Stomach (tissue), 9 donors: ENCODE measurements around the gene CLEC19A. TPM values are rescaled to one million over a fixed set of nuclear protein-coding genes. Genes with fewer than 3 reads are reported as not detected.
A peak's percentile ranks its signal among the peaks of the same experiment; 100 is the strongest.

Experiments
- DNase-seq, 2 donors: peaks; one replicate each; pipeline versions ENCODE4 v3.0.0 to v3.0.0-alpha.2; 2013 to 2019
- H3K27ac ChIP-seq, 5 donors: fragments of 200-600 bp in 4 of 5; sonication (generic) in 4 of 5; one replicate each; pipeline ENCODE4 v1.5.1; 2013 to 2019; ENCODE audit warnings: mild to moderate bottlenecking in 1 of 5, moderate library complexity in 1 of 5
- H3K27me3 ChIP-seq, 3 donors: fragments of 200-600 bp; sonication (generic); one replicate each; pipeline ENCODE4 v1.5.1; 2017 to 2019; ENCODE audit warnings: mixed run types in 1 of 3
- H3K36me3 ChIP-seq, 4 donors: fragments of 200-600 bp; sonication (generic); 1 replicate in 3 of 4; 2 replicates in 1 of 4; pipeline ENCODE4 v1.5.1; 2016 to 2019
- H3K4me1 ChIP-seq, 4 donors: fragments of 200-600 bp; sonication (generic); one replicate each; pipeline ENCODE4 v1.5.1; 2016 to 2019
- H3K4me3 ChIP-seq, 4 donors: fragments of 200-600 bp; sonication (generic) in 3 of 4; one replicate each; pipeline ENCODE4 v1.5.1; 2016 to 2019; ENCODE audit warnings: mild to moderate bottlenecking in 1 of 4
- H3K9me3 ChIP-seq, 4 donors: fragments of 200-600 bp; sonication (generic); one replicate each; pipeline ENCODE4 v1.5.1; 2016 to 2019
- CTCF ChIP-seq, 7 experiments: fragments of 450-650 bp in 4 of 7; fragments of 200-600 bp in 3 of 7; sonication (generic) in 3 of 7; IDR thresholded peaks; one replicate each; pipeline ENCODE4 v1.5.1; 2016 to 2019; ENCODE audit warnings: antibody characterized with exemption in 7 of 7, control low read depth in 2 of 7, mild to moderate bottlenecking in 1 of 7
- EP300 ChIP-seq: sonication (generic); formaldehyde crosslinking; IDR thresholded peaks from one replicate; pipeline ENCODE4 v1.6.1; 2017; ENCODE audit warnings: antibody characterized with exemption
- POLR2A ChIP-seq, 4 donors: fragments of 450-650 bp; IDR thresholded peaks; one replicate each; pipeline ENCODE4 v1.6.1; 2016; ENCODE audit warnings: antibody characterized with exemption in 4 of 4, control low read depth in 2 of 4, mild to moderate bottlenecking in 1 of 4, moderate library complexity in 1 of 4
- POLR2AphosphoS5 ChIP-seq, 3 donors: sonication (generic); formaldehyde crosslinking; IDR thresholded peaks; one replicate each; pipeline ENCODE4 v1.6.1; 2016; ENCODE audit warnings: antibody characterized with exemption in 3 of 3
- WGBS, 5 donors: extraction: QIAGEN DNeasy Blood & Tissue Kit in 3 of 5; methylation state at CpG; one replicate each; pipeline versions ENCODE4 v1.1.5 to v1.1.7; 2013 to 2018; 5-methylcytosine and 5-hydroxymethylcytosine counted together
- intact Hi-C: fragments of 100-400 bp; cut with DNase I; formaldehyde crosslinking; loops from one replicate; pipeline ENCODE4 v1.15.1; 2023; ENCODE audit warnings: low total_unique reads
- polyA plus RNA-seq, 3 donors: library from polyadenylated mRNA; stranded (reverse); fragments of 200-250 nt; gene quantifications; one replicate each; pipeline ENCODE4 v1.2.3, GENCODE V29; 2013
- total RNA-seq, 5 donors: library from RNA; depleted of rRNA; stranded (reverse); fragments of >200 nt; gene quantifications; one replicate each; pipeline versions ENCODE4 v1.1.0 to v1.2.3, GENCODE V29; 2014 to 2016
- donor health status: healthy with polysubstance abuse.
- donor health status: Bipolar disorder and iron deficiency.
- donor health status: healthy.

The CLEC19A gene
- total and polyA plus RNA-seq, 8 donors: 0.37 TPM; not detected in 7

GRCh38 chr16:19239511-19240155 is 45.9 kb upstream of the CLEC19A start:
- Histone ChIP-seq H3K27ac (no peak overlapping the region), H3K4me3 (no peak overlapping the region), H3K36me3 (peaks cover 0 to 18% (median 2%) of the 10 kb centered on the region in 4 donors), H3K9me3 (peaks cover 6 to 26% (median 14%) of the 10 kb centered on the region in 4 donors), H3K4me1 (peaks cover 0 to 24% (median 3%) of the 10 kb centered on the region in 4 donors), H3K27me3 (no peaks in the 10 kb centered on the region)
- DNase-seq: no peak
- intact Hi-C loops: no loop called here
- 78 to 96% (median 91%) methylated on average over 9 to 13 of the region's 13 CpGs for WGBS, 5 donors
- TF ChIP-seq POLR2A (IDR thresholded peaks at IDR 0.05) (no peak), POLR2AphosphoS5 (IDR thresholded peaks at IDR 0.05) (no peak), EP300 (no peak), CTCF (IDR thresholded peaks at IDR 0.05) (no peak)

- peaks cover 0 to 24% (median 5%) of the 10 kb centered on the region in 4 donors for H3K4me1 ChIP-seq
- peak overlapping the region in 1 of 5 donors; percentile 3 for H3K27ac ChIP-seq
- peaks cover 5 to 18% (median 6%) of the 10 kb centered on the region in 4 donors for H3K9me3 ChIP-seq
- intact Hi-C loops: no loop called here
- peaks cover 0 to 10% (median 0%) of the 10 kb centered on the region in 4 donors for H3K36me3 ChIP-seq
- WGBS, 5 donors: 79 to 99% (median 95%) methylated on average over 7 of the region's 7 CpGs
- TF ChIP-seq CTCF (IDR thresholded peaks at IDR 0.05) (no peak), POLR2AphosphoS5 (IDR thresholded peaks at IDR 0.05) (no peak), EP300 (no peak), POLR2A (IDR thresholded peaks at IDR 0.05) (no peak)
- H3K27me3 ChIP-seq: no peaks in the 10 kb centered on the region
- DNase-seq: no peak
- no peak overlapping the region for H3K4me3 ChIP-seq
Observed at GRCh38 chr16:19240494-19240893, 45.0 kb upstream of the CLEC19A start.

GRCh38 chr16:19241512-19241911 is 44.0 kb upstream of the CLEC19A start:
- peaks cover 0 to 13% (median 3%) of the 10 kb centered on the region in 4 donors for H3K9me3 ChIP-seq
- no peak overlapping the region for H3K4me3 ChIP-seq
- no peaks in the 10 kb centered on the region for H3K27me3 ChIP-seq
- DNase-seq: no peak
- H3K36me3 ChIP-seq: peaks cover 0 to 10% (median 0%) of the 10 kb centered on the region in 4 donors
- 88 to 97% (median 96%) methylated on average over 8 to 11 of the region's 11 CpGs for WGBS, 5 donors
- H3K27ac ChIP-seq: no peak overlapping the region
- intact Hi-C loops: no loop called here
- no peak for TF ChIP-seq POLR2A (IDR thresholded peaks at IDR 0.05)
- TF ChIP-seq CTCF (IDR thresholded peaks at IDR 0.05): no peak
- TF ChIP-seq EP300: no peak
- peaks cover 0 to 24% (median 6%) of the 10 kb centered on the region in 4 donors for H3K4me1 ChIP-seq

- 6 to 25% (median 21%) methylated on average over 1 of the region's 1 CpG for WGBS, 5 donors
- no peak overlapping the region for H3K4me3 ChIP-seq
- H3K9me3 ChIP-seq: peaks cover 0 to 13% (median 3%) of the 10 kb centered on the region in 4 donors
- intact Hi-C loops: no loop called here
- H3K36me3 ChIP-seq: peaks cover 0 to 10% (median 0%) of the 10 kb centered on the region in 4 donors
- no peak overlapping the region for H3K27ac ChIP-seq
- H3K4me1 ChIP-seq: peaks cover 0 to 24% (median 6%) of the 10 kb centered on the region in 4 donors
- DNase-seq: no peak
- H3K27me3 ChIP-seq: no peaks in the 10 kb centered on the region
- TF ChIP-seq EP300 (no peak), POLR2A (IDR thresholded peaks at IDR 0.05) (no peak), POLR2AphosphoS5 (IDR thresholded peaks at IDR 0.05) (no peak), CTCF (IDR thresholded peaks at IDR 0.05) (no peak)
Observed at GRCh38 chr16:19242186-19242585, 43.3 kb upstream of the CLEC19A start.
